ENCODE data around the gene RSU1.

The RSU1 gene

GRCh38 chr10:16652154-16652553 is 165.1 kb downstream of the RSU1 start:
- Histone ChIP-seq H3K9me3 (no peaks in the 10 kb centered on the region), H3K27me3 (ENCODE audit: low read depth) (no peaks in the 10 kb centered on the region), H3K4me3 (no peak overlapping the region), H3K4me1 (peaks cover 9% of the 10 kb centered on the region; the same call in 1 of the 2 replicates), H3K36me3 (replicated peaks) (no peaks in the 10 kb centered on the region)
- no peak for DNase-seq (ENCODE audit: low spot score in 2 of 2)
- in situ Hi-C loops (cut with MboI; ENCODE audit: low sequenced_read_pairs), result no loop called here

GRCh38 chr10:16649757-16650156 is 167.5 kb downstream of the RSU1 start:
- in situ Hi-C loops (cut with MboI; ENCODE audit: low sequenced_read_pairs), result no loop called here
- Histone ChIP-seq H3K4me1 (peaks cover 9% of the 10 kb centered on the region; the same call in 1 of the 2 replicates), H3K36me3 (replicated peaks) (no peaks in the 10 kb centered on the region), H3K4me3 (no peak overlapping the region), H3K27me3 (ENCODE audit: low read depth) (no peaks in the 10 kb centered on the region), H3K9me3 (no peaks in the 10 kb centered on the region)
- DNase-seq (ENCODE audit: low spot score in 2 of 2), result no peak

GRCh38 chr10:16648366-16648765 is 168.9 kb downstream of the RSU1 start:
- in situ Hi-C loops (cut with MboI; ENCODE audit: low sequenced_read_pairs), result no loop called here
- no peaks in the 10 kb centered on the region for H3K9me3 ChIP-seq
- H3K36me3 ChIP-seq (replicated peaks), result no peaks in the 10 kb centered on the region

GRCh38 chr10:16646181-16647059 is 170.8 kb downstream of the RSU1 start:
- Histone ChIP-seq H3K9me3 (no peaks in the 10 kb centered on the region), H3K4me3 (no peak overlapping the region), H3K27me3 (ENCODE audit: low read depth) (no peaks in the 10 kb centered on the region), H3K4me1 (peaks cover 9% of the 10 kb centered on the region; the same call in 1 of the 2 replicates), H3K36me3 (replicated peaks) (no peaks in the 10 kb centered on the region)
- DNase-seq (ENCODE audit: low spot score in 2 of 2), result no peak
- in situ Hi-C loops (cut with MboI; ENCODE audit: low sequenced_read_pairs), result no loop called here

More at GRCh38 chr10:16648366-16648765, 168.9 kb downstream of the RSU1 start:
- H3K27me3 ChIP-seq (ENCODE audit: low read depth), result no peaks in the 10 kb centered on the region
- no peak for DNase-seq (ENCODE audit: low spot score in 2 of 2)
- no peak overlapping the region for H3K4me3 ChIP-seq
- peaks cover 9% of the 10 kb centered on the region; the same call in 1 of the 2 replicates for H3K4me1 ChIP-seq

- in situ Hi-C loops (cut with MboI; ENCODE audit: low sequenced_read_pairs), result no loop called here
- no peaks in the 10 kb centered on the region for H3K27me3 ChIP-seq (ENCODE audit: low read depth)
- H3K4me3 ChIP-seq, result no peak overlapping the region
- H3K4me1 ChIP-seq, result 0 out of 2 replicates have a peak, but pooled peaks cover 2% of the 10 kb centered on the region
- DNase-seq (ENCODE audit: low spot score in 2 of 2), result no peak
- H3K9me3 ChIP-seq, result no peaks in the 10 kb centered on the region
- no peaks in the 10 kb centered on the region for H3K36me3 ChIP-seq (replicated peaks)
Observed at GRCh38 chr10:16644146-16644545, 173.1 kb downstream of the RSU1 start.

GRCh38 chr10:16643502-16643901 is 173.7 kb downstream of the RSU1 start:
- Histone ChIP-seq H3K27me3 (ENCODE audit: low read depth) (no peaks in the 10 kb centered on the region), H3K4me3 (no peak overlapping the region), H3K4me1 (no peaks in the 10 kb centered on the region), H3K36me3 (replicated peaks) (no peaks in the 10 kb centered on the region), H3K9me3 (no peaks in the 10 kb centered on the region)
- in situ Hi-C loops (cut with MboI; ENCODE audit: low sequenced_read_pairs), result no loop called here
- no peak for DNase-seq (ENCODE audit: low spot score in 2 of 2)

GRCh38 chr10:16640153-16640552 is 177.1 kb downstream of the RSU1 start:
- H3K36me3 ChIP-seq (replicated peaks), result no peaks in the 10 kb centered on the region
- H3K4me3 ChIP-seq, result no peak overlapping the region
- in situ Hi-C loops (cut with MboI; ENCODE audit: low sequenced_read_pairs), result no loop called here
- no peaks in the 10 kb centered on the region for H3K4me1 ChIP-seq
- H3K9me3 ChIP-seq, result no peaks in the 10 kb centered on the region
- DNase-seq (ENCODE audit: low spot score in 2 of 2), result no peak
- no peaks in the 10 kb centered on the region for H3K27me3 ChIP-seq (ENCODE audit: low read depth)

- DNase-seq (ENCODE audit: low spot score in 2 of 2), result no peak
- no peak overlapping the region for H3K4me3 ChIP-seq
- H3K36me3 ChIP-seq (replicated peaks), result no peaks in the 10 kb centered on the region
- no peaks in the 10 kb centered on the region for H3K9me3 ChIP-seq
- in situ Hi-C loops (cut with MboI; ENCODE audit: low sequenced_read_pairs), result no loop called here
- no peaks in the 10 kb centered on the region for H3K4me1 ChIP-seq
- no peaks in the 10 kb centered on the region for H3K27me3 ChIP-seq (ENCODE audit: low read depth)
Observed at GRCh38 chr10:16639471-16639870, 177.8 kb downstream of the RSU1 start.

GRCh38 chr10:16632996-16633395 is 184.2 kb downstream of the RSU1 start:
- Histone ChIP-seq H3K4me1 (no peaks in the 10 kb centered on the region), H3K9me3 (no peaks in the 10 kb centered on the region), H3K27me3 (ENCODE audit: low read depth) (no peaks in the 10 kb centered on the region), H3K4me3 (no peak overlapping the region), H3K36me3 (replicated peaks) (no peaks in the 10 kb centered on the region)
- no peak for DNase-seq (ENCODE audit: low spot score in 2 of 2)
- in situ Hi-C loops (cut with MboI; ENCODE audit: low sequenced_read_pairs), result no loop called here

- no peak for DNase-seq (ENCODE audit: low spot score in 2 of 2)
- no peaks in the 10 kb centered on the region for H3K9me3 ChIP-seq
- in situ Hi-C loops (cut with MboI; ENCODE audit: low sequenced_read_pairs), result no loop called here
Observed at GRCh38 chr10:16626697-16627096, 190.5 kb downstream of the RSU1 start.

GRCh38 chr10:16612981-16613355 is 204.3 kb downstream of the RSU1 start:
- no peaks in the 10 kb centered on the region for H3K4me1 ChIP-seq
- in situ Hi-C loops (cut with MboI; ENCODE audit: low sequenced_read_pairs), result no loop called here
- no peak for DNase-seq (ENCODE audit: low spot score in 2 of 2)

More at GRCh38 chr10:16626697-16627096, 190.5 kb downstream of the RSU1 start:
- no peaks in the 10 kb centered on the region for H3K4me1 ChIP-seq
- H3K4me3 ChIP-seq, result no peak overlapping the region
- H3K36me3 ChIP-seq (replicated peaks), result no peaks in the 10 kb centered on the region
- no peaks in the 10 kb centered on the region for H3K27me3 ChIP-seq (ENCODE audit: low read depth)

GRCh38 chr10:16612115-16612980 is 204.9 kb downstream of the RSU1 start:
- H3K4me1 ChIP-seq, result no peaks in the 10 kb centered on the region
- no peaks in the 10 kb centered on the region for H3K9me3 ChIP-seq
- no peak overlapping the region for H3K4me3 ChIP-seq
- H3K27me3 ChIP-seq (ENCODE audit: low read depth), result no peaks in the 10 kb centered on the region
- DNase-seq (ENCODE audit: low spot score in 2 of 2), result peak in 1 of 2 experiments; percentile 55
- no peaks in the 10 kb centered on the region for H3K36me3 ChIP-seq (replicated peaks)
- in situ Hi-C loops (cut with MboI; ENCODE audit: low sequenced_read_pairs), result no loop called here

More at GRCh38 chr10:16612981-16613355, 204.3 kb downstream of the RSU1 start:
- Histone ChIP-seq H3K4me3 (no peak overlapping the region), H3K9me3 (no peaks in the 10 kb centered on the region), H3K36me3 (replicated peaks) (no peaks in the 10 kb centered on the region), H3K27me3 (ENCODE audit: low read depth) (no peaks in the 10 kb centered on the region)

- in situ Hi-C loops (cut with MboI; ENCODE audit: low sequenced_read_pairs), result no loop called here
- Histone ChIP-seq H3K9me3 (no peaks in the 10 kb centered on the region), H3K27me3 (ENCODE audit: low read depth) (no peaks in the 10 kb centered on the region), H3K36me3 (replicated peaks) (no peaks in the 10 kb centered on the region), H3K4me1 (no peaks in the 10 kb centered on the region), H3K4me3 (no peak overlapping the region)
- DNase-seq (ENCODE audit: low spot score in 2 of 2), result no peak
Observed at GRCh38 chr10:16611037-16611436, 206.2 kb downstream of the RSU1 start.

GRCh38 chr10:16609211-16609610 is 208.0 kb downstream of the RSU1 start:
- in situ Hi-C loops (cut with MboI; ENCODE audit: low sequenced_read_pairs), result no loop called here
- H3K9me3 ChIP-seq, result no peaks in the 10 kb centered on the region

More at GRCh38 chr10:16609211-16609610, 208.0 kb downstream of the RSU1 start:
- H3K4me3 ChIP-seq, result no peak overlapping the region
- H3K4me1 ChIP-seq, result no peaks in the 10 kb centered on the region
- no peaks in the 10 kb centered on the region for H3K36me3 ChIP-seq (replicated peaks)
- H3K27me3 ChIP-seq (ENCODE audit: low read depth), result no peaks in the 10 kb centered on the region
- DNase-seq (ENCODE audit: low spot score in 2 of 2), result no peak
